DND-41 (cell line): ENCODE measurements around the gene IL3.

Experiments
- ATAC-seq: fragments of 200-7000 bp; cut with Tn5 transposase; 3 replicates; pipeline ENCODE4 v1.9.1; 2021; ENCODE audit warnings: low read depth; ENCODE audit not compliant: insufficient read depth
- DNase-seq: peaks from one replicate; pipeline ENCODE4 v3.0.0-alpha.2; 2020
- H2AFZ ChIP-seq: 2 replicates; pipeline ENCODE4 v1.6.0; 2012; ENCODE audit warnings: low read depth, low read length
- H3K27ac ChIP-seq: 2 replicates; pipeline ENCODE4 v1.5.1; 2012; ENCODE audit warnings: low read length, inconsistent platforms
- H3K27me3 ChIP-seq: fragments of 200-600 bp; sonication (generic); 2 replicates; pipeline ENCODE4 v1.6.0; 2012; ENCODE audit warnings: low read length, mild to moderate bottlenecking, inconsistent platforms; ENCODE audit not compliant: insufficient read depth, poor library complexity
- H3K36me3 ChIP-seq: 2 replicates; pipeline ENCODE4 v1.5.1; 2012; ENCODE audit warnings: low read length, inconsistent platforms; ENCODE audit not compliant: insufficient read depth
- H3K4me1 ChIP-seq: 2 replicates; pipeline ENCODE4 v1.5.1; 2012; ENCODE audit warnings: mild to moderate bottlenecking, low read length; ENCODE audit not compliant: insufficient read depth
- H3K4me2 ChIP-seq: 2 replicates; pipeline ENCODE4 v1.6.0; 2012; ENCODE audit warnings: mild to moderate bottlenecking, moderate library complexity, low read length, inconsistent platforms; ENCODE audit not compliant: insufficient read depth
- H3K4me3 ChIP-seq, 2 experiments: fragments of 200-600 bp in 1 of 2; shearing (Covaris generic) in 1 of 2; 2 replicates each; pipeline ENCODE4 v1.5.1; 2012 to 2016; ENCODE audit warnings: inconsistent platforms in 2 of 2, low read length in 2 of 2, mild to moderate bottlenecking in 2 of 2, low read depth in 1 of 2, moderate library complexity in 1 of 2
- H3K79me2 ChIP-seq: 2 replicates; pipeline ENCODE4 v1.6.0; 2012; ENCODE audit warnings: low read length, inconsistent platforms; ENCODE audit not compliant: insufficient read depth
- H3K9ac ChIP-seq: 2 replicates; pipeline ENCODE4 v1.6.0; 2012; ENCODE audit warnings: low read depth, mild to moderate bottlenecking, inconsistent platforms, low read length, moderate library complexity
- H3K9me3 ChIP-seq: 2 replicates; pipeline ENCODE4 v1.5.1; 2012; ENCODE audit warnings: low read length, moderate library complexity, mild to moderate bottlenecking, inconsistent platforms; ENCODE audit not compliant: insufficient read depth, severe bottlenecking
- H4K20me1 ChIP-seq: 2 replicates; pipeline ENCODE4 v1.6.0; 2012; ENCODE audit warnings: low read length; ENCODE audit not compliant: insufficient read depth
- CTCF ChIP-seq: IDR thresholded peaks from 2 replicates; pipeline ENCODE4 v1.5.1; 2012; ENCODE audit warnings: borderline replicate concordance, low read length, moderate library complexity, mild to moderate bottlenecking; ENCODE audit not compliant: poor library complexity, severe bottlenecking; ENCODE audit errors: extremely low read depth
- EZH2 ChIP-seq: IDR thresholded peaks from 3 replicates; pipeline ENCODE4 v1.6.1; 2012; ENCODE audit warnings: borderline replicate concordance, low read depth, mild to moderate bottlenecking, moderate library complexity, low read length, inconsistent platforms; ENCODE audit not compliant: severe bottlenecking

The IL3 gene

GRCh38 chr5:132024117-132024435 lies 36.4 kb upstream of the IL3 start:
- no peak for DNase-seq
- Histone ChIP-seq H3K27me3 (peaks cover 8% of the 10 kb centered on the region), H3K4me3 (no peak overlapping the region), H3K27ac (no peak overlapping the region), H4K20me1 (no peaks in the 10 kb centered on the region), H3K9me3 (no peaks in the 10 kb centered on the region), H3K4me2 (no peak overlapping the region), H3K36me3 (no peaks in the 10 kb centered on the region), H2AFZ (no peak overlapping the region), H3K79me2 (no peaks in the 10 kb centered on the region), H3K4me1 (no peaks in the 10 kb centered on the region), H3K9ac (no peak overlapping the region)
- no peak for ATAC-seq
- TF ChIP-seq CTCF (no peak), EZH2 (no peak)

DNA sequence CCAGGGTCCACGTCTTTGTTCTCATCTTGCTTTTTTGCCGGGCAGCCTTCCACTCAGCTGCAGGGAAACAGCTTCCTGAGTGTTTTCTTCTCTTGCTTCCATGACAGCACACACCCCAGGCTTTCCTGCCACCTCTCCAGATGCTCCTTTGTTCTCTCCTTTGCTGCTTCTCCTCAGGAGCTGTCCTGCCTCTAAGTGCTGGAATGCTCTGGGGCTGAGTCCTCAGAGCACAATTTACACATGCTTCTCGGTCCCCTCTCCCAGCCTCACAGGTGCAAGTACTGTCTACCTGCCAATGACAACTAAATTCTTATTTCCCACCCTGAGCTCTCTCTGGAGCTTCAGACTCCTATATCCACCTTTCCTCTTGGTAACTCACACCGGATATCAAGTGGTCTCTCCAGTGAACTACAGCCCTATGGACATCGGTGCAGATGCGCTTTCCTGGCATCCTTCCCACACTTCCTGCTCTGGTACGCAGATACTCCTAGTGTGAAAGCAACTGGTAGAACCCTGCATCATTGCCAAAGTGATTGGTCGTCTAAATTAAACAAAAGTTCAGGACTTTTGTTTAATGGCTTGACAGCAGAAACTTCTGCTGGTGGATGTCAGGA lies 35.6 kb upstream of the IL3 start:
- Histone ChIP-seq H4K20me1 (no peaks in the 10 kb centered on the region), H3K4me2 (no peak overlapping the region), H3K4me1 (no peaks in the 10 kb centered on the region), H3K79me2 (no peaks in the 10 kb centered on the region), H3K9ac (no peak overlapping the region), H3K4me3 (no peak overlapping the region), H3K36me3 (no peaks in the 10 kb centered on the region), H2AFZ (no peak overlapping the region), H3K27me3 (peaks cover 8% of the 10 kb centered on the region), H3K9me3 (no peaks in the 10 kb centered on the region), H3K27ac (no peak overlapping the region)
- no peak for DNase-seq
- TF ChIP-seq EZH2: no peak
- no peak for TF ChIP-seq CTCF
- ATAC-seq: no peak

- H3K27me3 ChIP-seq: peaks cover 5% of the 10 kb centered on the region
- no peak for DNase-seq
- no peaks in the 10 kb centered on the region for H4K20me1 ChIP-seq
- H3K4me1 ChIP-seq: no peaks in the 10 kb centered on the region
- TF ChIP-seq CTCF: no peak
- no peak for TF ChIP-seq EZH2
- no peak overlapping the region for H2AFZ ChIP-seq
- no peak overlapping the region for H3K4me2 ChIP-seq
- H3K36me3 ChIP-seq: no peaks in the 10 kb centered on the region
- H3K4me3 ChIP-seq: no peak overlapping the region
- H3K9me3 ChIP-seq: no peaks in the 10 kb centered on the region
- no peak overlapping the region for H3K9ac ChIP-seq
- H3K79me2 ChIP-seq: no peaks in the 10 kb centered on the region
- ATAC-seq: no peak
- H3K27ac ChIP-seq: no peak overlapping the region
Observed at GRCh38 chr5:132025403-132025971, 35.0 kb upstream of the IL3 start.

GRCh38 chr5:132026516-132027008 lies 33.9 kb upstream of the IL3 start:
- Histone ChIP-seq H3K9ac (no peak overlapping the region), H3K4me2 (no peak overlapping the region), H3K4me1 (no peaks in the 10 kb centered on the region), H2AFZ (no peak overlapping the region), H3K27ac (no peak overlapping the region), H3K27me3 (no peaks in the 10 kb centered on the region), H3K9me3 (no peaks in the 10 kb centered on the region), H4K20me1 (no peaks in the 10 kb centered on the region), H3K36me3 (no peaks in the 10 kb centered on the region), H3K79me2 (no peaks in the 10 kb centered on the region), H3K4me3 (no peak overlapping the region)
- no peak for ATAC-seq
- DNase-seq: no peak
- TF ChIP-seq EZH2 (no peak), CTCF (no peak)
